ENCODE measurements around the gene PTOV1.

DNA sequence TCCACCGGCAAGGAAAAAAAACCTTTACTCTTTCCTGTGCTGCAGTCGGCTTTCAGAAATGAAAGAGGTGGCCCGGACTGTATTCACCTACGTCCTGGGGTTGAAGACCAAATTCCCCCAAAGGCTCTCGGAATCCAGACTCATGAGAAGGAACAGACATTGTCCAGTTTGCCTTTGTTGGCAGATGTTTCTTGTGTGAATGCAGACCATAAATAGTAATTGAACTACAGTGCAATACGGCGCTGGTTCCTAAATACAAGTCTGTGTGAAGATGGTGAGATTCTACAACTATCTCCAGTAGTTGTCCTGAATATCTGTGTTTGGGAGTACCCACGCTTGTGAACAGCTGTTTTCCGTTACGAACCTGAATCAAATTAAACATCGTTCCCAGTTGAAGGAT, 11.2 kb upstream of the PTOV1 start:
- TF ChIP-seq, protein P1, sequence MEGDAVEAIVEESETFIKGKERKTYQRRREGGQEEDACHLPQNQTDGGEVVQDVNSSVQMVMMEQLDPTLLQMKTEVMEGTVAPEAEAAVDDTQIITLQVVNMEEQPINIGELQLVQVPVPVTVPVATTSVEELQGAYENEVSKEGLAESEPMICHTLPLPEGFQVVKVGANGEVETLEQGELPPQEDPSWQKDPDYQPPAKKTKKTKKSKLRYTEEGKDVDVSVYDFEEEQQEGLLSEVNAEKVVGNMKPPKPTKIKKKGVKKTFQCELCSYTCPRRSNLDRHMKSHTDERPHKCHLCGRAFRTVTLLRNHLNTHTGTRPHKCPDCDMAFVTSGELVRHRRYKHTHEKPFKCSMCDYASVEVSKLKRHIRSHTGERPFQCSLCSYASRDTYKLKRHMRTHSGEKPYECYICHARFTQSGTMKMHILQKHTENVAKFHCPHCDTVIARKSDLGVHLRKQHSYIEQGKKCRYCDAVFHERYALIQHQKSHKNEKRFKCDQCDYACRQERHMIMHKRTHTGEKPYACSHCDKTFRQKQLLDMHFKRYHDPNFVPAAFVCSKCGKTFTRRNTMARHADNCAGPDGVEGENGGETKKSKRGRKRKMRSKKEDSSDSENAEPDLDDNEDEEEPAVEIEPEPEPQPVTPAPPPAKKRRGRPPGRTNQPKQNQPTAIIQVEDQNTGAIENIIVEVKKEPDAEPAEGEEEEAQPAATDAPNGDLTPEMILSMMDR (IDR thresholded peaks at IDR 0.05), result no peak
- TF ChIP-seq POLR2A (IDR thresholded peaks at IDR 0.05) (no peak), POLR2AphosphoS5 (IDR thresholded peaks at IDR 0.05) (no peak)

Measured in prostate gland (tissue), 2 donors.